ENCODE results near the gene PDK1.
"Not testable (repeated sequence)": the region's sequence is repeated elsewhere in the genome, so short reads cannot be mapped to it uniquely, and the experiment has no call there.

PDK1 gene

DNA sequence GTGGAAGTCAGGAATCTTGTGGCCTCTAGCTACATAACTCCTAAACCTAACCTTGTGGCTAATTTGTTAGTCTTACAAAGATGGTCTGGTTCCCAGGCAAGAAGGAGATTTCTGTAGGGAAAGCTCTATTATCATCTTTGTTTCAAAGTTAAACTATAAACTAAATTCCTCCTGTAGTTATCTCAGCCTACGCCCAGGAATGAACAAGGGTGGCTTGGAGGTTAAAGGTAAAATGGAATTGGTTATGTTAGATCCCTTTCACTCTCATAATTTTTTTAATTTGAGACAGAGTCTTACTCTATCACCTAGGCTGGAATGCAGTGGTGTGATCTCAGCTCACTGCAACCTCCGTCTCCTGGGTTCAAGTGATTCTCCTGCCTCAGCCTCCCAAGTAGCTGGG lies 24.6 kb upstream of the PDK1 start:
- no peaks in the 10 kb centered on the region for H3K79me2 ChIP-seq (ENCODE audit: control insufficient read depth, insufficient read depth, low read length, unreplicated experiment)
- H3K27me3 ChIP-seq (ENCODE audit: insufficient read depth, low read length): no peaks in the 10 kb centered on the region
- peaks cover 12% of the 10 kb centered on the region; the same call in 1 of the 2 replicates for H3K36me3 ChIP-seq (ENCODE audit: insufficient read depth, low read length)
- no peak overlapping the region for H3K27ac ChIP-seq (ENCODE audit: low read depth, low read length)
- H2AFZ ChIP-seq (ENCODE audit: low read length, unreplicated experiment): no peak overlapping the region
- H3K4me3 ChIP-seq (ENCODE audit: low read depth, low read length): no peak overlapping the region
- H3K4me1 ChIP-seq (ENCODE audit: control insufficient read depth, insufficient read depth, low read length, unreplicated experiment): no peaks in the 10 kb centered on the region

DNA sequence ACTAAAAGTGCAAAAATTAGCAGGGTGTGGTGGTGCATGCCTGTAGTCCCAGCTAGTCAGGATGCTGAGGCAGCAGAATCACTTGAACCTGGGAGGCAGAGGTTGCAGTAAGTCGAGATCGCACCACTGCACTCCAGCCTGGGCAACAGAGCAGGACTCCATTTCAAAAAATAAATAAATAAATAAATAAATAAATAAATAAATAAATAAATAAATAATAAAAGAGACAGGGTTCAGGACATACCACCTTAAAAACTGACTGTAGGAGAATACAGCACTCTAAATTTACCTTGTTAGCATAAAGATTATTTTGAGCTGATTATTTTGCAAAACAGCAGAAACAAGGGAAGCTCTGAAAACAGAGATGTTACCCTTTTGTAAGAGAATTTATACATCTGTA lies 23.4 kb upstream of the PDK1 start:
- H3K4me1 ChIP-seq (ENCODE audit: control insufficient read depth, insufficient read depth, low read length, unreplicated experiment); H3K79me2 ChIP-seq (ENCODE audit: control insufficient read depth, insufficient read depth, low read length, unreplicated experiment); H3K27ac ChIP-seq (ENCODE audit: low read depth, low read length); H3K4me3 ChIP-seq (ENCODE audit: low read depth, low read length); H3K27me3 ChIP-seq (ENCODE audit: insufficient read depth, low read length); H2AFZ ChIP-seq (ENCODE audit: low read length, unreplicated experiment): not testable (repeated sequence)
- peaks cover 12% of the 10 kb centered on the region; the same call in 1 of the 2 replicates for H3K36me3 ChIP-seq (ENCODE audit: insufficient read depth, low read length)

DNA sequence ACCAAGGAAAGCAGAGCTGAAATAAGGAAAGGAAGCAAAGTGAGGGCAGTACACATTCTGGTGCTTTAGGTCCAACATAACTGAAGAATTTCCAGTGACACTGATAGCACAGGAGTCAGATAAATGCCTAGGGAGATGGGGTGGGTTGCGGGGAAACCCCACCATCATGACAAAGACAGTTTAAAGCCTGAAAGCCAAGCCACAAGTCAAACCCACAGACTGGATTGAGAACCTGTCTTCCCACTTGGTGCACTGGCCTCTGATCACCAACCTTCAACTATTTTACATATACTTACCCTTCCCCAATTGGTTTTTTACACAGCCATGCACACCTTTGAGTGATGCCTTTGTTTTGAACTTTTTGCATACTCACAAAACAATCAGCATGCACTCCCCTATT lies 22.2 kb upstream of the PDK1 start:
- Histone ChIP-seq H3K36me3 (ENCODE audit: insufficient read depth, low read length) (peaks cover 12% of the 10 kb centered on the region; the same call in 1 of the 2 replicates), H3K27me3 (ENCODE audit: insufficient read depth, low read length) (no peaks in the 10 kb centered on the region), H3K27ac (ENCODE audit: low read depth, low read length) (no peak overlapping the region), H2AFZ (ENCODE audit: low read length, unreplicated experiment) (no peak overlapping the region), H3K4me3 (ENCODE audit: low read depth, low read length) (no peak overlapping the region), H3K4me1 (ENCODE audit: control insufficient read depth, insufficient read depth, low read length, unreplicated experiment) (no peaks in the 10 kb centered on the region), H3K79me2 (ENCODE audit: control insufficient read depth, insufficient read depth, low read length, unreplicated experiment) (no peaks in the 10 kb centered on the region)

DNA sequence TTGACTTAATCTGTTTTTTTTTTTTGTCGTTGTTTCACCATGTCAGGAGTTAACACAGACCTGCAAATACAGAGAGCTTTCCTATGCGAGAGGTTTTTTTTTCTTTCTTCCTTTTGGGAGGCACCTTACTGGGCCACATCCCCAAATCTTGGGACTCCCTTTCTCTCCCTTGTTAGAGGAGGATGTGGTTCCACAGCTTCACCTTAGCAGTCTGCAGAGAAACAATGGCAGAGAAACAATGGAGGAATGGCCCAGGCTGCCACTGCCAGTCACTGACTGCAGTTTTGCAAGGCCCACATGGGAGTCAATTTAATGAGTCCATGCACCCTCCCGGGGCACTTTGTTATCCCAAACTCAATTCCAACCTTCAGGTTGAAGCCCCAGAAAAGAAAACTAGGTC lies 20.8 kb upstream of the PDK1 start:
- H3K27ac ChIP-seq (ENCODE audit: low read depth, low read length): no peak overlapping the region

DNA sequence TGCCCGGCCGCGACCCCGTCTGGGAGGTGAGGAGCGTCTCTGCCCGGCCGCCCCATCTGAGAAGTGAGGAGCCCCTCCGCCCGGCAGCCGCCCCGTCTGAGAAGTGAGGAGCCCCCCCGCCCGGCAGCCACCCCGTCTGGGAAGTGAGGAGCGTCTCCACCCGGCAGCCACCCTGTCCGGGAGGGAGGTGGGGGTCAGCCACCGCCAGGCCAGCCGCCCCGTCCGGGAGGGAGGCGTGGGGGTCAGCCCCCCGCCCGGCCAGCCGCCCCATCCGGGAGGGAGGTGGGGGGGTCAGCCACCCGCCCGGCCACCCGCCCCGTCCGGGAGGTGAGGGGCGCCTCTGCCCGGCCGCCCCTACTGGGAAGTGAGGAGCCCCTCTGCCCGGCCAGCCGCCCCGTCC lies 18.0 kb upstream of the PDK1 start:
- H3K27me3 ChIP-seq (ENCODE audit: insufficient read depth, low read length); H3K4me3 ChIP-seq (ENCODE audit: low read depth, low read length); H3K27ac ChIP-seq (ENCODE audit: low read depth, low read length); H3K79me2 ChIP-seq (ENCODE audit: control insufficient read depth, insufficient read depth, low read length, unreplicated experiment); H3K36me3 ChIP-seq (ENCODE audit: insufficient read depth, low read length); H3K4me1 ChIP-seq (ENCODE audit: control insufficient read depth, insufficient read depth, low read length, unreplicated experiment); H2AFZ ChIP-seq (ENCODE audit: low read length, unreplicated experiment): not testable (repeated sequence)

More for the DNA sequence above, 20.8 kb upstream of the PDK1 start:
- peaks cover 11% of the 10 kb centered on the region; the same call in 1 of the 2 replicates for H3K36me3 ChIP-seq (ENCODE audit: insufficient read depth, low read length)
- H3K4me1 ChIP-seq (ENCODE audit: control insufficient read depth, insufficient read depth, low read length, unreplicated experiment): no peaks in the 10 kb centered on the region
- H3K27me3 ChIP-seq (ENCODE audit: insufficient read depth, low read length): no peaks in the 10 kb centered on the region
- H3K79me2 ChIP-seq (ENCODE audit: control insufficient read depth, insufficient read depth, low read length, unreplicated experiment): no peaks in the 10 kb centered on the region
- no peak overlapping the region for H2AFZ ChIP-seq (ENCODE audit: low read length, unreplicated experiment)
- H3K4me3 ChIP-seq (ENCODE audit: low read depth, low read length): no peak overlapping the region

DNA sequence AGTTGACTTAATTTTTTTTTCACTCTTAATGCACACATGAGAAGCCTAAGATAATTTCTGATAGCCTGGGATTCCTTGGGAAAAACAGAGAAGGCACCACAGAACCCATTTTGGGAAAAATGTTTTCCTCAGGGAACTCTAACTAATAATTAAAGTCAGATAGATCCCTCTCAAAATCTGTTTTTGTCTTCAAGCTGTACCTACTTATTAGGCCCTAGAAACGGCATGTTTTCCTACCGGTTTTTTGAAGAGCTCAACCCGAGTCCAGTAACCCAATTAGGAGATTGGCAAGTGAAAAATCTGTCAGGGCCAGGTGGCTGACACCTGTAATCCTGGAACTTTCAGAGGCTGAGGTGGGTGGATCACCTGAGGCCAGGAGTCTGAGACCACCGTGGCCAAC lies 16.1 kb upstream of the PDK1 start:
- H3K27me3 ChIP-seq (ENCODE audit: insufficient read depth, low read length): no peaks in the 10 kb centered on the region
- no peaks in the 10 kb centered on the region for H3K4me1 ChIP-seq (ENCODE audit: control insufficient read depth, insufficient read depth, low read length, unreplicated experiment)
- H3K36me3 ChIP-seq (ENCODE audit: insufficient read depth, low read length): no peaks in the 10 kb centered on the region
- no peak overlapping the region for H3K27ac ChIP-seq (ENCODE audit: low read depth, low read length)
- H2AFZ ChIP-seq (ENCODE audit: low read length, unreplicated experiment): no peak overlapping the region
- no peak overlapping the region for H3K4me3 ChIP-seq (ENCODE audit: low read depth, low read length)
- H3K79me2 ChIP-seq (ENCODE audit: control insufficient read depth, insufficient read depth, low read length, unreplicated experiment): no peaks in the 10 kb centered on the region

DNA sequence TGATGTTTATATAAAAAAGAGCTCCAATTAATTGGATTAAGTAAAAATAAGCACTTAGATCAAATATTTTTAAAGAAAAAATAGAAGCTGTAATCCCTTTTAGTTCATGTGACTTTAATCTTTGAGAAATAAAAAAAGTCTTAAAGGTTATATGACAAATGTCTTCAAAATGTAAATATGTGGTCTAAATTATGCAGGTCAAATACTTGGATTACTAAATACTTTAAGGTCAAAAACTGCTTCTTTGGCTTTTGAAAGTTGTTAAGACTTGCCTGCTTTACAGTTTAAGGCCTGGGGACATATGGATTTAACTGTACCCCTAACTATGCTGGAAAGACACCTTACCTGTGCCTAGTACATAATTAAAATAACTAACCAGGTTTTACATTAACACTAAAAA lies 15.5 kb upstream of the PDK1 start:
- no peak overlapping the region for H3K4me3 ChIP-seq (ENCODE audit: low read depth, low read length)

DNA sequence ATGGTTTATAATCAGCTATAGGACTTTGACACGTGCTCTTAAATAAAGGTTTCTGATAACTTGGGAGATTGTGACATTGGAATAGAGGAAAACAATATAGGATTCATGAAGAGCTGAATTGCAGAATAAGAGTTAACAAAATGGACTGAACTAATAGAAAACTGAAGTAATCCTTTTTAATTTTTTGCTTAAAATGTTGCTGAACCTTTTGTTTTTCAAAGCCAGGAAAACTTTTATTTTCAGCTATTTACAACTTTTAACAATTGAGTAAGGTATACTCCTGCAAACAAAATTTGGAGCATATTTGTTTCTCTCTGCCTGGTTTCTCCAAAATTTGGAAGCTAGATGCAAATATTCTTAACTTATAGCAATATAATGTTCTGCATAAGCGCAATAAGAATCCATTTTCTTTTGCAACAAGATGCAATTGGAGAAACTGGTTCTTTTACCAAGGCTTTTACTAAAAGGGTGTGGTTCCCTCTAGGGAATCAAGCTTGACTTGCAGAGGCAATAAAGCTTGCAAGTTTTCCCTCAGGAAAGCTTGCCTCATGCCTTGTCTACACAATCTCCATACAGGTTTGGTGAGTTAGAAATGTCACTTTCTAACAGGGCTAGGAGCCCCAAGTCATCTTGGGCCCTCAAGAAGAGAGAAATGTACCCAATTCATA lies 10.3 kb upstream of the PDK1 start:
- no peaks in the 10 kb centered on the region for H3K27me3 ChIP-seq (ENCODE audit: insufficient read depth, low read length)
- no peaks in the 10 kb centered on the region for H3K4me1 ChIP-seq (ENCODE audit: control insufficient read depth, insufficient read depth, low read length, unreplicated experiment)
- H2AFZ ChIP-seq (ENCODE audit: low read length, unreplicated experiment): no peak overlapping the region
- no peak overlapping the region for H3K4me3 ChIP-seq (ENCODE audit: low read depth, low read length)
- H3K79me2 ChIP-seq (ENCODE audit: control insufficient read depth, insufficient read depth, low read length, unreplicated experiment): no peaks in the 10 kb centered on the region
- peaks cover 10% of the 10 kb centered on the region; the same call in 1 of the 2 replicates for H3K36me3 ChIP-seq (ENCODE audit: insufficient read depth, low read length)
- H3K27ac ChIP-seq (ENCODE audit: low read depth, low read length): no peak overlapping the region

More for the DNA sequence above, 15.5 kb upstream of the PDK1 start:
- H3K27ac ChIP-seq (ENCODE audit: low read depth, low read length): no peak overlapping the region
- H3K27me3 ChIP-seq (ENCODE audit: insufficient read depth, low read length): no peaks in the 10 kb centered on the region
- H3K36me3 ChIP-seq (ENCODE audit: insufficient read depth, low read length): no peaks in the 10 kb centered on the region
- H3K79me2 ChIP-seq (ENCODE audit: control insufficient read depth, insufficient read depth, low read length, unreplicated experiment): no peaks in the 10 kb centered on the region
- no peak overlapping the region for H2AFZ ChIP-seq (ENCODE audit: low read length, unreplicated experiment)
- no peaks in the 10 kb centered on the region for H3K4me1 ChIP-seq (ENCODE audit: control insufficient read depth, insufficient read depth, low read length, unreplicated experiment)

DNA sequence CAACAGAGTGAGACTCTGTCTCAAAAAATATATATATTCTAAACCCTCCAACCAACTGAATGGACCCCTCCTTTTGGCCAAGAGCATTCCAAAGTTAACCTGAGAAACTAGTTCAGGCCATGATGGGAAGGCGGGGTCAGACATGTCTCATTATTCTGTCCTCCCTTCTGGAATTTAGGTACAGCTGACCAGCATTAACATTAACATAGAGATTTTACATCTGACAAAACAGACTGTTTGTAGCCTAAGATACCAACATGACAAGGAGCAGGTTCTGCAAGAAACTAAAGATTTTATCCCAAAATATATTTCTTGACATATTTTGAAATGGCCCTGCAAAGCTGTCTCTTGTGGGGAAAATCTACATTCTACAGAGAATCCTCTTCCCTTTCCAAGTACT lies 6.8 kb upstream of the PDK1 start:
- Histone ChIP-seq H3K36me3 (ENCODE audit: insufficient read depth, low read length) (peaks cover 10% of the 10 kb centered on the region; the same call in 1 of the 2 replicates), H3K79me2 (ENCODE audit: control insufficient read depth, insufficient read depth, low read length, unreplicated experiment) (peaks cover 6% of the 10 kb centered on the region), H3K4me1 (ENCODE audit: control insufficient read depth, insufficient read depth, low read length, unreplicated experiment) (peaks cover 31% of the 10 kb centered on the region), H3K27ac (ENCODE audit: low read depth, low read length) (no peak overlapping the region), H3K27me3 (ENCODE audit: insufficient read depth, low read length) (no peaks in the 10 kb centered on the region), H3K4me3 (ENCODE audit: low read depth, low read length) (no peak overlapping the region), H2AFZ (ENCODE audit: low read length, unreplicated experiment) (no peak overlapping the region)

DNA sequence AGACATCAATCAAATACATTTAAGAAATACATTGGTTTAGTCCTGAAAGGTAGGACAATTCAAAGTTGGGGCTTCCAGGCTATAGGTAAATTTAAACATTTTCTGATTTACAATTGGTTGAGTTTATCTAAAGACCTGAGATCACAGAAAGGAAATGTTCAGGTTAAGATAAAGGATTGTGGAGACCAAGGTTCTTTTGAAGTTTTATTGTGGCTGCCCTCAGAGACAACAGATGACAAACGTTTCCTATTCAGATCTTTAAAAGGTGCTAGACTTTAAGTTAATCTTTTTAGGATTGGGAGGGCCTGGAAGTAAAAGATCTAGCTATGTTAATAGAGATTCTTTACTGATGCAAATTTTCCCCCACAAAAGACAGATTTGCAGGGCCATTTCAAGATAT lies 6.1 kb upstream of the PDK1 start:
- Histone ChIP-seq H3K79me2 (ENCODE audit: control insufficient read depth, insufficient read depth, low read length, unreplicated experiment) (peaks cover 12% of the 10 kb centered on the region), H3K4me1 (ENCODE audit: control insufficient read depth, insufficient read depth, low read length, unreplicated experiment) (peaks cover 38% of the 10 kb centered on the region)

DNA sequence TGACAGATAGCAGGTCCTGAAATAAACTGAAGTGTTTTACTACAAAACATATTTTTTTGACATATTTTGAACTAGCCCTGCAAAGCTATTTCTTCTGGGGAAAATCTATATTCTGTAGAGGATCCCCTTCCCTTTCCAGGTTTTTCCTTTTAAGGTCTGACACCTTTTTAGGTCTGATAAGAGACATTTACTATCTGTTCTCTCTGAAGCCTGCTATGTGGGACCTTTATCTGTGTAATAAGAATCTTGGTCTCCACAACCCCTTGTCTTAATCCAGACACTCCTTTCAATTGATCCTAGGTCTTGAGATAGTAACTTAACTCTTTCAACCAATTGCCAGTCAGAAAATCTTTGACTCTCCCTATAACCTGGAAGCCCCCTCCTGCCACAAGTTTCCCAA lies 5.5 kb upstream of the PDK1 start:
- H2AFZ ChIP-seq (ENCODE audit: low read length, unreplicated experiment): no peak overlapping the region
- no peak overlapping the region for H3K4me3 ChIP-seq (ENCODE audit: low read depth, low read length)
- H3K27ac ChIP-seq (ENCODE audit: low read depth, low read length): no peak overlapping the region
- no peaks in the 10 kb centered on the region for H3K27me3 ChIP-seq (ENCODE audit: insufficient read depth, low read length)
- H3K4me1 ChIP-seq (ENCODE audit: control insufficient read depth, insufficient read depth, low read length, unreplicated experiment): peaks cover 38% of the 10 kb centered on the region
- peaks cover 10% of the 10 kb centered on the region; the same call in 1 of the 2 replicates for H3K36me3 ChIP-seq (ENCODE audit: insufficient read depth, low read length)
- peaks cover 14% of the 10 kb centered on the region for H3K79me2 ChIP-seq (ENCODE audit: control insufficient read depth, insufficient read depth, low read length, unreplicated experiment)

More for the DNA sequence above, 6.1 kb upstream of the PDK1 start:
- H3K4me3 ChIP-seq (ENCODE audit: low read depth, low read length); H2AFZ ChIP-seq (ENCODE audit: low read length, unreplicated experiment); H3K27me3 ChIP-seq (ENCODE audit: insufficient read depth, low read length); H3K36me3 ChIP-seq (ENCODE audit: insufficient read depth, low read length); H3K27ac ChIP-seq (ENCODE audit: low read depth, low read length): not testable (repeated sequence)

All from ACC112 (cell line).